Glutamatergic neuron (in vitro differentiated cells): ENCODE results near the gene MACROD2. TPM values are rescaled to one million over a fixed set of nuclear protein-coding genes. Genes with fewer than 3 reads are reported as not detected.

Source experiments
- DNase-seq: peaks from one replicate; pipeline ENCODE4 v3.0.0; 2022
- H3K27ac Mint-ChIP-seq: one replicate; pipeline ENCODE4 v1.8.0; 2020; ENCODE audit warnings: mild to moderate bottlenecking, mixed read lengths, inconsistent platforms; ENCODE audit not compliant: unreplicated experiment
- H3K27me3 Mint-ChIP-seq: one replicate; pipeline ENCODE4 v1.8.0; 2020; ENCODE audit warnings: mild to moderate bottlenecking, moderate library complexity, mixed read lengths, inconsistent platforms; ENCODE audit not compliant: unreplicated experiment
- H3K36me3 Mint-ChIP-seq: one replicate; pipeline ENCODE4 v1.8.0; 2020; ENCODE audit warnings: mild to moderate bottlenecking, mixed read lengths, inconsistent platforms; ENCODE audit not compliant: unreplicated experiment
- H3K4me1 Mint-ChIP-seq: one replicate; pipeline ENCODE4 v1.8.0; 2020; ENCODE audit warnings: mild to moderate bottlenecking, low read depth, mixed read lengths, inconsistent platforms; ENCODE audit not compliant: unreplicated experiment
- H3K4me3 Mint-ChIP-seq: one replicate; pipeline ENCODE4 v1.8.0; 2020; ENCODE audit warnings: mild to moderate bottlenecking, mixed read lengths, inconsistent platforms; ENCODE audit not compliant: unreplicated experiment
- H3K9me3 Mint-ChIP-seq: one replicate; pipeline ENCODE4 v1.8.0; 2020; ENCODE audit warnings: mild to moderate bottlenecking, moderate library complexity, mixed read lengths, inconsistent platforms; ENCODE audit not compliant: unreplicated experiment
- CTCF ChIP-seq: fragments of 200-600 bp; sonication (generic); IDR thresholded peaks from one replicate; pipeline ENCODE4 v1.5.0; 2021; ENCODE audit not compliant: partially characterized antibody, unreplicated experiment
- total RNA-seq: library from RNA; stranded (reverse); fragmentation: NEBNext Ultra II Directional; extraction: Animal tissue kit (Norgen Biotek cat#: 25700); gene quantifications from one replicate; pipeline ENCODE4 v1.2.1, GENCODE V29; 2021; ENCODE audit not compliant: unreplicated experiment

Gene MACROD2
- total RNA-seq, 1 donor from 2014 or later = 8.7 TPM

GRCh38 chr20:15419856-15420255 is 1424.5 kb downstream of the MACROD2 start:
- H3K4me1 Mint-ChIP-seq = no peaks in the 10 kb centered on the region
- H3K27me3 Mint-ChIP-seq = no peaks in the 10 kb centered on the region
- H3K36me3 Mint-ChIP-seq = no peaks in the 10 kb centered on the region
- H3K27ac Mint-ChIP-seq = no peak overlapping the region
- no peak for TF ChIP-seq CTCF
- no peak overlapping the region for H3K4me3 Mint-ChIP-seq
- H3K9me3 Mint-ChIP-seq = no peaks in the 10 kb centered on the region
- no peak for DNase-seq

GRCh38 chr20:15422966-15423365 is 1427.7 kb downstream of the MACROD2 start:
- Mint-ChIP-seq H3K4me1 (no peaks in the 10 kb centered on the region), H3K9me3 (peaks cover 1% of the 10 kb centered on the region), H3K27me3 (no peaks in the 10 kb centered on the region), H3K36me3 (no peaks in the 10 kb centered on the region), H3K27ac (no peak overlapping the region), H3K4me3 (no peak overlapping the region)
- no peak for TF ChIP-seq CTCF
- no peak for DNase-seq

- no peak for TF ChIP-seq CTCF
- H3K4me1 Mint-ChIP-seq = no peaks in the 10 kb centered on the region
- H3K4me3 Mint-ChIP-seq = no peak overlapping the region
- peaks cover 4% of the 10 kb centered on the region for H3K36me3 Mint-ChIP-seq
- no peaks in the 10 kb centered on the region for H3K27me3 Mint-ChIP-seq
- H3K9me3 Mint-ChIP-seq = peaks cover 3% of the 10 kb centered on the region
- no peak for DNase-seq
- no peak overlapping the region for H3K27ac Mint-ChIP-seq
These were observed 1444.2 kb downstream of the MACROD2 start for GRCh38 chr20:15439551-15439950.

- Mint-ChIP-seq H3K9me3 (peaks cover 3% of the 10 kb centered on the region), H3K27ac (no peak overlapping the region), H3K36me3 (peaks cover 4% of the 10 kb centered on the region), H3K4me1 (no peaks in the 10 kb centered on the region), H3K4me3 (no peak overlapping the region), H3K27me3 (no peaks in the 10 kb centered on the region)
- TF ChIP-seq CTCF = no peak
- DNase-seq = no peak
These were observed 1444.9 kb downstream of the MACROD2 start for GRCh38 chr20:15440049-15440820.

- Mint-ChIP-seq H3K27me3 (no peaks in the 10 kb centered on the region), H3K9me3 (no peaks in the 10 kb centered on the region), H3K4me3 (no peak overlapping the region), H3K4me1 (no peaks in the 10 kb centered on the region), H3K27ac (no peak overlapping the region), H3K36me3 (no peaks in the 10 kb centered on the region)
- DNase-seq = no peak
- TF ChIP-seq CTCF = no peak
These were observed 1449.9 kb downstream of the MACROD2 start for GRCh38 chr20:15445056-15445840.
